D341Med (cell line): ENCODE results near the gene NYNRIN.
A peak's percentile ranks its signal among the peaks of the same experiment; 100 is the strongest.
"Not testable (repeated sequence)": the region's sequence is repeated elsewhere in the genome, so short reads cannot be mapped to it uniquely, and the experiment has no call there.

Source experiments
- DNase-seq: peaks from one replicate; pipeline ENCODE4 v3.0.0; 2012; ENCODE audit warnings: low spot score

NYNRIN gene

DNA sequence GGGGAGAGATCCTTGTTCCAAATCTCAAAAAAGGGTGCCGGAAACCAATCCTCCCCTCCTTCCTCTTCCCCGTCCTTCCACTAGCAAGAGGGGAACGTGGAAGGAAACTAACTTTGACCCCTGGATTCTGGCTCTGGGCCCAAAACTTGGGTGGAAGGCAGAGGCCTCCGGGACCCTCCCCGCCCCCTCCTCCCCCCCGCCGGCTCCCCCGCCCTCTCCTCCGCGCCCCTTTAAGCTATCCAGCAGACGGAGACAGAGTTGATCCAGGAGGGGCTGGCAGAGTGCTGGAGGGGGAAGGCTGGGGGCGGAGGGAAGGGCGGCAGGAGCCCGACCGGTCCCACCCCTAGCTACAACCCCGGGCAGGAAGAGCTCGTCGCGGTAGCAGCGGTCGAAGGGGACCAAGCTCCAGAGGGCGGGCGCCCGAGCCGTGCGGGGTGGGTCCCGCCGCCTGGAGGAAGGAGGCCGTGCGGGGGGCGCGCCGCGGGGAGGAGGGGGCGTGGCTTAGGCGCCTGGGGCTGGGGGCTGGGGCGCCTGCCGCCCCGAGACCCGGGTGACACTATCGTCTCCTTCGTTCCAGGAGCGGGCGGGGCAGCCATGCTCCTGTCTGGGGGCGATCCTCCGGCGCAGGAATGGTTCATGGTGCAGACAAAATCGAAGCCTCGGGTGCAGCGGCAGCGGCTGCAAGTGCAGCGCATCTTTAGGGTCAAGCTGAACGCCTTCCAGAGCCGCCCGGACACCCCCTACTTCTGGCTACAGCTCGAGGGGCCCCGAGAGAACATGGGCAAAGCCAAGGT is at the start of gene NYNRIN:
Gene NYNRIN, plus strand, starts transcription at position 351 of the 794 bp plus-strand sequence. Its CDS starts 244 bp downstream, at position 595.
- peak; percentile 62 for DNase-seq

GRCh38 chr14:24349742-24350141 is 49.1 kb upstream of the NYNRIN start:
- DNase-seq, result no peak

DNA sequence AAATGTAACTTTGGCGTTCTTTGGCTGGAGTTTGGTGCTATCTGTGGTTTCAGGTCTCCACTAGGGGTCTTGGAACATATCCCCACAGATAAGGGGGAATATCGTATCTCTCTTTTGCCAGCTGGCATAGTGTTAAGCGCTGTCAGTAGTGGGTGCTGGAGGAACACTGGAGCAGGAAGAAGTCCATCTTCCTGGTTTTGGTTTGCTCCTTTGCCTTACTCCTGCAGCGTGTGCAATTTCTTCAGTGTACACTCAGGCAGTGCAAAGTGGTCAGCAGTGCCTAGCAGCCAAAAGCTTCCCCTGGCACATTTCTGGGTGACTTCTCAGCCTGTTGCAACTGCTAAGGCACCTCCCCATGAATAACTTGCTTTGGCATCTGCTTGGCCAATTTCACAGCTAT is 47.3 kb upstream of the NYNRIN start:
- no peak for DNase-seq

GRCh38 chr14:24353559-24354481 is 45.0 kb upstream of the NYNRIN start:
- DNase-seq, result no peak

GRCh38 chr14:24354482-24354825 is 44.3 kb upstream of the NYNRIN start:
- not testable (repeated sequence) for DNase-seq

DNA sequence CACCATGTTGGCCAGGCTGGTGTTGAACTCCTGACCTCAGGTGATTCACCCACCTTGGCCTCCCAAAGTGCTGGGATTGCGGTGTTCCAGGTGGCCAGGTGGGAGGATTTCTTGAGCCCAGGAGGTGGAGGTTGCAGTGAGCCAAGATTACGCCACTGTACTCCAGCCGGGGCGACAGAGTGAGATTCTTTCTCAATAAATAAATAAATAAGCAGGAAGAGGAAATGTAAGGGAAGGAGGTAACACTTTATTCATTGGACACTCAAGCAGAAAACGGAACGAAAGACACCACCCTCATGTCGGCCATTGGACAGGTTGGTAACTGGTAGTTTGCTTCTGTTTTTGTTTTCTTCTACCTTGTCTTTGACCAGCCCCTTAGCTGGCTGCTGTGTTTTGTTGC is 43.8 kb upstream of the NYNRIN start:
- DNase-seq, result no peak

GRCh38 chr14:24356208-24356607 is 42.6 kb upstream of the NYNRIN start:
- DNase-seq, result no peak

DNA sequence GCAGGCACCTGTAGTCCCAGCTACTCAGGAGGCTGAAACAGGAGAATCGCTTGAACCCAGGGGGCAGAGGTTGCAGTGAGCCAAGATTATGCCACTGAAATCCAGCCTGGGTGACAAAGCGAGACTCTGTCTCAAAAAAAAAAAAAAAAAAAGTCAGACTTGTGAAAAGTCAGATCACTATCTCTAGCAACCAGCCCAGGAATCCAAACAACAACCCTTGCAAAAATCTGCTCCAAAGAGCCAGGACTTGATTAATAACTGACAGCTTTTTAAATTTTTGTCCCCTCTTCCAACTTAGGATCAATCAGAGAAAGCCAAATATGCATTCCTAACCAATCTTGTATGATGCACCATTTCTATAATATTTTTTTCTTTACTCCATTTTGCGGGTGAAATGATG is 38.5 kb upstream of the NYNRIN start:
- no peak for DNase-seq

GRCh38 chr14:24361326-24361725 is 37.5 kb upstream of the NYNRIN start:
- DNase-seq, result no peak

- no peak for DNase-seq
Measured at GRCh38 chr14:24362241-24362960, 36.4 kb upstream of the NYNRIN start.

GRCh38 chr14:24363401-24363800 is 35.4 kb upstream of the NYNRIN start:
- DNase-seq, result no peak

GRCh38 chr14:24364841-24365240 is 34.0 kb upstream of the NYNRIN start:
- DNase-seq, result no peak

- DNase-seq, result peak; percentile 66
Measured at GRCh38 chr14:24365600-24366412, 33.0 kb upstream of the NYNRIN start.

DNA sequence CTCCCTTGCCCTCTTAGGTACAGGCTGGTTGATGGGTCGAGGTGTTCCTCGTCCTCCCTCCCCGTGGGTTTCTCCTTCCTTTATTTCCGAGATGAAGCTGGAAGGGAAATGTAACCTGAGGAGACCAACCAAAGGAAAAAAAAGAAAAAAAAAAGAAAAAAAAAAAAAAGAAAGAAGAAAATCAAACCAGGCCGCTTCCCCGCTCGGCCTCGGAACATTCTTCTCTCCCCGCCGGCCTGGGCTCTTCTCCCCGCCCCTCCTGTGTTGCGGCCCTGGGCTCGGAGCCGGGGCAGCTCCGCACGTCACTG is 32.4 kb upstream of the NYNRIN start:
- no peak for DNase-seq

- DNase-seq, result peak; percentile 92
Measured at GRCh38 chr14:24366721-24367513, 31.9 kb upstream of the NYNRIN start.

- DNase-seq, result peak; percentile 68
Measured at GRCh38 chr14:24367514-24368211, 31.1 kb upstream of the NYNRIN start, which contains the start of gene NFATC4. TSS of gene NFATC4 (plus strand) at chr14:24368184. CDS start at chr14:24368341, 157 bp downstream.

DNA sequence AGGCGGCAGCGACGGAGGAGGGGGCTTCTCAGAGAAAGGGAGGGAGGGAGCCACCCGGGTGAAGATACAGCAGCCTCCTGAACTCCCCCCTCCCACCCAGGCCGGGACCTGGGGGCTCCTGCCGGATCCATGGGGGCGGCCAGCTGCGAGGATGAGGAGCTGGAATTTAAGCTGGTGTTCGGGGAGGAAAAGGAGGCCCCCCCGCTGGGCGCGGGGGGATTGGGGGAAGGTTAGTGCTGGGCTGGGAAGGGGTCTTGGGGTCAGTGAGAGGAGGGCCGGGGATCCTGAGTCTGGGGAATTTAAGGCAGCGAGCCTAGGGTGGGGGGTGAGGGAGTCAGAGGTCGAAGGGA is 30.6 kb upstream of the NYNRIN start:
- no peak for DNase-seq

DNA sequence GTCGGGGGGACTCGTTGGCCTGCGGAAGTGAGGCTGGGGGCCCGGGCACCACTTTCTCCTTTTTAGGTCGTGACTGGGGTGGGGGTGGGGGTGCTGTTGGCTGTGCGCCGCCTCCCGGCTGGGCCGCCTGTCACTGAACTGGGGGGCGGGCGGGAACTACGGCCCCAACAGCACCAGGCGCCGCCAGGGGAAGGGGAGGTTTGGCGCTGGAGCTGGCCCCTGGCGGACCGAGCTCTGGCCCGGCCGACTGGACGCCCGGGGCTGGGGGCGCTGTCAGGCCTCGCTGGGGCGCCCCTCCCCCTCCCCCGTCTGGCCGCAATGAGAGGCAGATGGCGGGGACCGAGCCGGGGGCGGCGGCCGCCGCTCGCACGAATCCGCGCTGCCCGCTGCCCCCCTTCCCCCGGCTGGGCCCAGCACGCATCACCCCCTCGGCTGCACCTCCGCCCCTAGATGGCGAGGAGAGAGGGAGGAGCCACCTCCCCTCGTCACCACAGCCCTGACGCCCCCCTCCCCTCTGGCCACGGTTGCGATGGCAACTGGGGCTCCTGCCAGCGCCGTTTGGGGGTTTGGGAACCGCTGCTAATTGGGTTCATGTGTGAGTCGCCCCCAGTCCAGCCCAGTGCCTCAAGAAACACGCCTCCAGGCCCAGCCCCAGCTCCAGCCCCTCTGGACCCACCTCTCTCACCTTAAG is 30.1 kb upstream of the NYNRIN start:
- peak; percentile 73 for DNase-seq

GRCh38 chr14:24369463-24369862 is 29.3 kb upstream of the NYNRIN start:
- DNase-seq, result no peak
